Activated CD8-positive, alpha-beta T cell treated with anti-CD3 and anti-CD28 coated beads for 36 hours (primary cell): ENCODE measurements around the gene TIAM2. TPM values are rescaled to one million over a fixed set of nuclear protein-coding genes. Genes with fewer than 3 reads are reported as not detected.

Source experiments
- ATAC-seq: fragments of 200-7000 bp; cut with Tn5 transposase; one replicate; pipeline ENCODE4 v1.10.0; 2021; ENCODE audit warnings: mild to moderate bottlenecking, moderate library complexity
- CTCF ChIA-PET: fragments of 350-600 bp; sonication (Branson Sonifier 250); formaldehyde crosslinking; loops from one replicate; lab custom pipeline; 2021; ENCODE audit warnings: antibody characterized with exemption; lab: Charles Lee
- POLR2A ChIA-PET: fragments of 350-600 bp; sonication (Branson Sonifier 250); formaldehyde crosslinking; loops from one replicate; lab custom pipeline; 2021; ENCODE audit warnings: antibody characterized with exemption; lab: Charles Lee
- DNase-seq: peaks from one replicate; pipeline ENCODE4 v3.0.0-alpha.2; 2020
- H3K27ac Mint-ChIP-seq: one replicate; pipeline ENCODE4 v1.8.0; 2021; ENCODE audit warnings: mild to moderate bottlenecking, mixed read lengths
- H3K27me3 Mint-ChIP-seq: one replicate; pipeline ENCODE4 v1.8.0; 2021; ENCODE audit warnings: mixed read lengths
- H3K36me3 Mint-ChIP-seq: one replicate; pipeline ENCODE4 v1.8.0; 2021; ENCODE audit warnings: low read depth, mixed read lengths
- H3K4me1 Mint-ChIP-seq: one replicate; pipeline ENCODE4 v1.8.0; 2021; ENCODE audit warnings: low read depth, mixed read lengths
- H3K4me3 Mint-ChIP-seq: one replicate; pipeline ENCODE4 v1.8.0; 2021; ENCODE audit warnings: mild to moderate bottlenecking, moderate library complexity, mixed read lengths
- H3K9me3 Mint-ChIP-seq: one replicate; pipeline ENCODE4 v1.8.0; 2021; ENCODE audit warnings: mixed read lengths
- intact Hi-C: fragments of 100-400 bp; cut with micrococcal nuclease; formaldehyde crosslinking; loops from one replicate; pipeline ENCODE4 v1.10.0; 2022
- total RNA-seq, 2 experiments: library from RNA; stranded (reverse); gene quantifications; one replicate each; pipeline ENCODE4 v1.2.3, GENCODE V29; 2021
- TF ChIP-seq, protein P1 (sequence below): fragments of 200-600 bp; IDR thresholded peaks from one replicate; pipeline ENCODE4 v1.8.0; 2022; ENCODE audit warnings: antibody characterized with exemption, mild to moderate bottlenecking

Gene TIAM2
- total RNA-seq, 2 experiments from 2014 or later = 5.6 to 7.1 TPM

DNA sequence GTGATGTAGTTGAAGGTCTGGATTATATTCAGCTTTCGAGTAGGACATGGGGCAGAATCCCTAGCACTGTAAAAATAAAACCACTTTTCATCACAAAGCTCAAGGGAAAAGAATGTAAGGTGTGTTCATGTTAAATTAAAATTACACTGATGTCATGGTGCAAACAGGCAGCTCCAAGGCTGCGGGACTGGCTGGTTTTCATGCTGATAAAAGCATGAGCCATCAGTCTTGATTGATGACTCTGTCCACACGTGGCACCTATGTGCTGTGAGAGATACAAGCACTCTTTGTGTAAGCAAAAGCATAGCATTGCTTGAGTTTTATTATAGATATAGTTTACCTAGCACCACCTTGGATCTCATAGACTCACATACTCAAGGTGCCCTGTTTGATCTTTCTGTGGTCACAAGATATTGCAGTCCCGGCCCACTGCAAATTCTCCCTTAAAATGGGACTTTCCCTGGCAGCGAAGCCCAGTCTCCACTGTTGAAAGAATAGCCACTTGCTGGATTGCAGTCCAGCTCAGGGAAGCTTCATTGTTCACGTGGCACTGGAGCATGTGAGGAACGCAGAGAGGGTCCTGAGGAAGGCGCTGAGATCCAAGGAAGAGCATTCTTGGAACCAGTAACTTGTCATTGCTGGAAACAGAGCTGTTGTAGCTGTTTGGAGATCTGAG, 90.6 kb downstream of the TIAM2 start:
- ChIA-PET POLR2A (no interaction called here), CTCF (interaction anchor here (1.0 kb wide), 1 partner anchor 15 kb away, joined by 4 read pairs; no protein-coding TSS in a partner anchor)
- H3K27ac Mint-ChIP-seq = no peak overlapping the region
- no peak for DNase-seq
- peaks cover 8% of the 10 kb centered on the region for H3K27me3 Mint-ChIP-seq
- no peaks in the 10 kb centered on the region for H3K9me3 Mint-ChIP-seq
- intact Hi-C loops = no loop called here
- no peak for ATAC-seq
- H3K36me3 Mint-ChIP-seq = no peaks in the 10 kb centered on the region
- TF ChIP-seq, protein P1, sequence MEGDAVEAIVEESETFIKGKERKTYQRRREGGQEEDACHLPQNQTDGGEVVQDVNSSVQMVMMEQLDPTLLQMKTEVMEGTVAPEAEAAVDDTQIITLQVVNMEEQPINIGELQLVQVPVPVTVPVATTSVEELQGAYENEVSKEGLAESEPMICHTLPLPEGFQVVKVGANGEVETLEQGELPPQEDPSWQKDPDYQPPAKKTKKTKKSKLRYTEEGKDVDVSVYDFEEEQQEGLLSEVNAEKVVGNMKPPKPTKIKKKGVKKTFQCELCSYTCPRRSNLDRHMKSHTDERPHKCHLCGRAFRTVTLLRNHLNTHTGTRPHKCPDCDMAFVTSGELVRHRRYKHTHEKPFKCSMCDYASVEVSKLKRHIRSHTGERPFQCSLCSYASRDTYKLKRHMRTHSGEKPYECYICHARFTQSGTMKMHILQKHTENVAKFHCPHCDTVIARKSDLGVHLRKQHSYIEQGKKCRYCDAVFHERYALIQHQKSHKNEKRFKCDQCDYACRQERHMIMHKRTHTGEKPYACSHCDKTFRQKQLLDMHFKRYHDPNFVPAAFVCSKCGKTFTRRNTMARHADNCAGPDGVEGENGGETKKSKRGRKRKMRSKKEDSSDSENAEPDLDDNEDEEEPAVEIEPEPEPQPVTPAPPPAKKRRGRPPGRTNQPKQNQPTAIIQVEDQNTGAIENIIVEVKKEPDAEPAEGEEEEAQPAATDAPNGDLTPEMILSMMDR = no peak
- peaks cover 8% of the 10 kb centered on the region for H3K4me1 Mint-ChIP-seq
- H3K4me3 Mint-ChIP-seq = no peak overlapping the region

DNA sequence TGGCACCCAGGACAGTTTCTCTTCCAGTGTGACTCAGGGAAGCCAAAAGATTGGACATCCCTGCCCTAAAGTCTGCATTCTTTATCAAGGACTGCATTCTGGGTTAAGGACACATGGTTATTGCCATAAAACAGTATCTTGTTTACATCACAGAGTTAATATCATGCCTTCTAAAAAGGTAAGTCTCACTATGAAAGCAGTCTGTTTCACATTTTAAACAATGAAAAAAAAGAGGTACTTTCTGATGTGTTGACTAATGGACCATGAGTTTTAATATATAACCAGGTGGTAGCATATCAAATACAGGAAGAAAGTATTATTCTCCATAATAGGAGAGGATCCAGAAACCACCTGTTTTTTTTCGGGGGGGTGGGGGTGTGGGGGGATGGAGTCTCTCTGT, 93.7 kb downstream of the TIAM2 start:
- TF ChIP-seq, protein P1 = no peak
- H3K27ac Mint-ChIP-seq = no peak overlapping the region
- intact Hi-C loops = no loop called here
- H3K36me3 Mint-ChIP-seq = no peaks in the 10 kb centered on the region
- peaks cover 9% of the 10 kb centered on the region for H3K27me3 Mint-ChIP-seq
- ATAC-seq = no peak
- ChIA-PET CTCF (no interaction called here), POLR2A (no interaction called here)
- H3K4me3 Mint-ChIP-seq = no peak overlapping the region
- peaks cover 9% of the 10 kb centered on the region for H3K4me1 Mint-ChIP-seq
- no peaks in the 10 kb centered on the region for H3K9me3 Mint-ChIP-seq
- no peak for DNase-seq

DNA sequence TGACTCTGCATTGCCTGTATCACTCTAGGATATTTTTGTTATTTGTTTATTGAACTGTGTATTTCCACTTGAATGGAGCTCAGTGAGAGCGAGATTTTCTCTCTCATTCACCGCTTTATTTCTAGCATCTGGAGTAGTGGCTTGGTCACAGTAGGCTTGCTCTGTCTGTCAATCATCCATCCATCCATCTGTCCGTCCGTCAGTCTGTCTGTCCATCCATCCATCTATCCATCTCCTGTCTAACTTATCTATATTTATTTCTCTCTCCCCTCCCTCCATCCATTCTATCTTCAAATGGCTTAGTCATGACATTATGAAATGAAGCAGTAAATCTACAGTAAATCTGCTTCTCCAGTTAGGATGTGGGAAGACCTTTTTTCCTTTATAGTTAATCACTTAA, 94.6 kb downstream of the TIAM2 start:
- Mint-ChIP-seq H3K4me3 (no peak overlapping the region), H3K4me1 (peaks cover 7% of the 10 kb centered on the region), H3K9me3 (no peaks in the 10 kb centered on the region), H3K27me3 (peaks cover 7% of the 10 kb centered on the region), H3K27ac (no peak overlapping the region), H3K36me3 (peaks cover under 1% of the 10 kb centered on the region)
- POLR2A ChIA-PET = no interaction called here
- ATAC-seq (no peak), DNase-seq (no peak)
- TF ChIP-seq, protein P1 = no peak
- intact Hi-C loops = no loop called here
- CTCF ChIA-PET = no interaction called here

DNA sequence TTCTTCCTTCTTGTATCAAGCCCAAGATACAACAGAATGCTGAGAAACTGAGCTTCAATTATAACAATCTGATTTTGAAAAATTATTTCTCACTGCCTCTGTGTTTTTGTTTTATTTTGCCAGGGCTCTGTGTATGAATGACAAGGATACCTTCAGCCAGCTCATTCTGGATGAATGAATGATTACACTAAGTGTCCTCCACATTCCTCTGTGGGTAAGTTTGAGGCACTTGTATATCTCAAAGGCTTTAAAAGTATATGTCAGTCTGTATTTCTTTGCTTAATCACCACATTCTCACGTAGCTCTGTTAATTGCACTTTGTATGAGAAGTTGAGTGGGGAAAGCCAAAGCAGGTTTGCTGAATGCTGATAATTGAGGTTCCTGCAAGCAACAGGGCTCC, 95.1 kb downstream of the TIAM2 start:
- no peak for ATAC-seq
- CTCF ChIA-PET = no interaction called here
- Mint-ChIP-seq H3K4me3 (no peak overlapping the region), H3K27me3 (peaks cover 7% of the 10 kb centered on the region), H3K27ac (no peak overlapping the region), H3K9me3 (no peaks in the 10 kb centered on the region), H3K36me3 (peaks cover 2% of the 10 kb centered on the region), H3K4me1 (peaks cover 9% of the 10 kb centered on the region)
- TF ChIP-seq, protein P1 = no peak
- DNase-seq = no peak
- POLR2A ChIA-PET = interaction anchor here (0.6 kb wide), 1 partner anchor 15 kb away, joined by 3 read pairs; no protein-coding TSS in a partner anchor
- intact Hi-C loops = no loop called here

DNA sequence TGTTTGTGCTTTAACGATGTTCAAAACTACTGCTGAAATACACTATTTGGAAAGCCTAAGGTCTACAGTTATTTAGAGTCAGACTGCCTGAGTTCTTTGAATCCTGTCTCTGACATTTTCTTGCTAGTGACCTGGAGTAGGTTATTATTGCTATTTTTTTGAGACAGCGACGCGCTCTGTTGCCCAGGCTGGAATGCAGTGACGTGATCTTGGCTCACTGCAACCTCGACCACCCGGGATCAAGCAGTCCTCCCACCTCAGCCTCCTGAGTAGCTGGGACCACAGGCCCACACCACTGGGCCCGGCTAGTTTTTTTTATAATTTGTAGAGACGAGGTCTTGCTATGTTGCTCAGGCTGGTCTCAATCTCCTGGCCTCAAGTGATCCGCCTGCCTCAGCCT, 96.6 kb downstream of the TIAM2 start:
- intact Hi-C loops = no loop called here
- CTCF ChIA-PET = interaction anchor here (0.8 kb wide), 1 partner anchor 222 kb away, joined by 3 read pairs; no protein-coding TSS in a partner anchor

More for the DNA sequence above, 96.6 kb downstream of the TIAM2 start:
- Mint-ChIP-seq H3K27ac (no peak overlapping the region), H3K4me3 (no peak overlapping the region), H3K36me3 (peaks cover 2% of the 10 kb centered on the region), H3K4me1 (peaks cover 9% of the 10 kb centered on the region), H3K9me3 (peaks cover 1% of the 10 kb centered on the region), H3K27me3 (peaks cover 5% of the 10 kb centered on the region)
- TF ChIP-seq, protein P1 = no peak
- DNase-seq = no peak
- no peak for ATAC-seq
- POLR2A ChIA-PET = no interaction called here
